HG03439 (cell line): ENCODE measurements around the gene COQ5.
"Not testable (repeated sequence)": the region's sequence is repeated elsewhere in the genome, so short reads cannot be mapped to it uniquely, and the experiment has no call there.

Experiments
- ATAC-seq: cut with Tn5 transposase; IDR thresholded peaks from one replicate; pipeline ENCODE4 v1.9.1; 2021; ENCODE audit warnings: mild to moderate bottlenecking, moderate library complexity; ENCODE audit not compliant: unreplicated experiment

Gene COQ5, protein sequence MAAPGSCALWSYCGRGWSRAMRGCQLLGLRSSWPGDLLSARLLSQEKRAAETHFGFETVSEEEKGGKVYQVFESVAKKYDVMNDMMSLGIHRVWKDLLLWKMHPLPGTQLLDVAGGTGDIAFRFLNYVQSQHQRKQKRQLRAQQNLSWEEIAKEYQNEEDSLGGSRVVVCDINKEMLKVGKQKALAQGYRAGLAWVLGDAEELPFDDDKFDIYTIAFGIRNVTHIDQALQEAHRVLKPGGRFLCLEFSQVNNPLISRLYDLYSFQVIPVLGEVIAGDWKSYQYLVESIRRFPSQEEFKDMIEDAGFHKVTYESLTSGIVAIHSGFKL

DNA sequence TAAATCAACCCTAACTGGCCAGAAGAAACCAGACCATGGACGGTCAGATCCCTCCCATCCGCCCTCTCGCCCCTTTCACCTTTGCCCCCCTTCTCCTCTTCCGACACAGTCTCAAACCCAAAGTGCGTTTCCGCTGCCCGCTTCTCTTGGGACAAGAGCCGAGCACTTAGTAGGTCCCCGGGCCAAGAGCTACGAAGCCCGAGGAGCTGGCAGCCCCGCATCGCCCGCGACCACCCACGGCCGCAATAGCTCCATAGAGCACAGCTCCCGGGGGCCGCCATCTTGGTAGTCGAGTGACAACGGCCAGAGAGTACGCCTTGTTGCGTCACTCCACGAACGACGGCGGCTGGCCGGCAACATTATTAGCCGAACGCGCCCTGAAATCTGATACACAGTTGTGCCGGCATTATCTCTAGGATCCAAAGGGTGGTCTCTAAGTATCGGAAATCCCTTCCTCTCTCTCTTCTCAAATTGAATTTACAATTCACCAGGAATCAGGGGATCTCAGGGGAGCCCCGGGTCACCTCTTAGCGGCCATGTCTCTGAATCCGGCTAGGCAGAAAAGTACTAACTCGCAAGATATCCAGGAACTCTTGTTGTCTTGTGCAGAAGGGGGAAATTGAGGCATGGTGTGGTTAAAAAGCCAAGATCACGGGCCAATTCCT, at the start of gene COQ5:
TSS of gene COQ5 (minus strand) at position 298 of the 665 bp plus-strand sequence. CDS start at position 281, 17 bp downstream.
- peak; percentile 81 for ATAC-seq

DNA sequence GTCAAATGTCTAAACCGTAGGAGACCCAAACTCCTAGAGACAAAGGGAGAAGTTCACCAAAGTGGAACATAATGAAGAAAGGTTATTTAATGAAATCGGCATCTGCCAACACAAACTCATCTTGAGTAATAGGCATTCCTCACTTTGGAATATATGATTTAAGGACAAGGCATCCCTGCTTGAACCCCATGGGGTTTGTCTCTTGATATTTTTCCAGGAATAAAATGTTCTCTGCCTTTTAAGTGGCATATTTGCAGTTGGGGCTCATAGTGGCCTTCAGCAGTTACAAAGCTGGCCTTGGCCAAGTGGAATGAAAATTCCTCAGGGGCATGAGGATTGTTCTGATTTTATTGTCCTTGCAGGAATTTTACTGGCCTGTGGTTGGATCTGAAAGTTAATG, 45.1 kb upstream of the COQ5 start:
- no peak for ATAC-seq

DNA sequence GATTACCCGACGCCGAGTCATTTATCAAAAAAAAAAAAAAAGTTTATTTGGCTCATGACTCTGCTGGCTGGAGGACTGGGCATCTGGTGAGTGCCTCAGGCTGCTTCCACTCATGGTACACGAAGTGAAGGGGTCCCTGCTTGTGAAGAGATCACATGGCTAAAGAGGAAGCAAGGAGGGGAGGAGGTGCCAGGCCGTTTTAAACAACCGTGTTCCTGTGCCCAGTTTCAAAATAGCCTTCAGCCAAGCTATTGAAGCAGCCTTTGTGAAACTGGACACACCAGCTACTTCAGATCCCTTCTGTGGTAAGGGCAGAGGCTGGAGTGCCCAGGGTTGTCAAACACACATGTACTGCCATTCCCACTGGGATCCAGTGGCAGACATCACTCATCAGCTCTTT, 44.6 kb upstream of the COQ5 start:
- no peak for ATAC-seq

DNA sequence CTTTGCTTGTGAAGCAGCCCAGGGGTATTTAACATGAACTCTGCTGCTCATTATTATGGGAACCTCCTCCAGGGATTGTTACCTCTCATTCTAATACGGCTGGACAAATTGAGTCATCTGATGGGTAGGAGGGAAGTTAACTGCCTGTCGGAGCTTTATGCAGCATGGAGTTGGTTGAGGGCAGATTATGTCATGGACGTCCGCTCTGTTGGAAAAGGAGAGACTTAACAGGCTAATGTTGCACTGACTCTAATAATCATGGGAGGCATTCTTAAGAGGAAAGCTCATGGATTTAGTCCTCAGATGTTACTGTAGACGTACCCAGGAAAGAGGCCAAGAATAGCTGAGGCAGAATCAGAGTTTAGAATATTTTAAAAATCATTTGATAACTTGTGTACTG, 42.3 kb upstream of the COQ5 start:
- no peak for ATAC-seq

DNA sequence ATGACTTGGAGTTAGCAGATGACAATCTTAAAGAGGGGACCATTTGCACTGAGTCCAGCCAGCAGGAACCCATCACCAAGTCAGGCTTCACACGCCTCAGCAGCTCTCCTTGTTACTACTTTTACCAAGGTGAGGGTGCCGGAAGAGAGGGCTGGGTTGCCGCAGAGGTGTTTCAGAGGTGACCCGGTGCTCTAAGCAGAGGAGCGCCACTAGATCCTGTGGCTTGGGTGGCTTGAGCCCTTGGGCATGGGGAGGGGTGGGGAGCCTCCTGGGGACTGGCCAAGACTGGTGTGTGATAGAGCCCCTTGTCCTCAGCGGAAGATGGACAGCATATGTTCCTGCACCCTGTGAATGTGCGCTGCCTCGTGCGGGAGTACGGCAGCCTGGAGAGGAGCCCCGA, 34.5 kb upstream of the COQ5 start:
- ATAC-seq = no peak

DNA sequence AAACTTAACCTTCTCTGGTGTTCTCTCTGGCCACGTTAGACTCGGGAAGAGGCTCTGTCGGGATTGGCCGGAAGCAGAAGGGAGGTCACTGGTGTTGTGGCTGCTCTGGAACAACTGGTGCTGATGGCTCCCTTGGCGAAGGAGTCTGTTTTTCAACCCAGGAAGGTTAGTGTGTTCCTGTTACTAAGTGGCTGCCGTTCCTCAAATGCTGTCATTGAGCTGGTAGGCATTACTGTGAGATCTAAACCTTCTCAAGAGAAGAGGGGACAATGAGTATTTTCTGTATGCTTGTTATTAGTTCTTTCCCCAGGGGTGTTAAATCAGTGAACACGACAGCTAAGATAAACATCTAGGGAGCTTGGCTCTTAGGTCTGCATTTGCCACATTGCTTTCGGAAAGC, 33.9 kb upstream of the COQ5 start:
- ATAC-seq = no peak

DNA sequence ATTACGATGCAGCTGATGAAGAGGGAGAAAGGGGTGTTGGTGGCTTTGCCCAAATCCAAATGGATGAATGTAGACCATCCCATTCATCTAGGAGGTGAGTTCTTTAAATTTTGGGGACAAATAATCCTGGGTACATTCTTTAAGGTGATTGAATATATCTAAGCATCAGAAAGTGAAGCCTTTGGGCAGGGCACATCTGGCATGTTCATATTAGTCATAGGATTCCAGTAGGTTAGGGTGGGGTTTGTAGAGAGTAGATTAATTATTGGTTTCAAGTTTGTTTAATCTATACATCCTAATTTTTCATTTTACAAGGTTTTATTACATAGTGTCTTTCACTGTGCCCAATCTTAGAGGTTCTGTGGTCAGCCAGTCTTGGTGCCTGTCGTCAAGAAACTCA, 28.6 kb upstream of the COQ5 start:
- no peak for ATAC-seq

DNA sequence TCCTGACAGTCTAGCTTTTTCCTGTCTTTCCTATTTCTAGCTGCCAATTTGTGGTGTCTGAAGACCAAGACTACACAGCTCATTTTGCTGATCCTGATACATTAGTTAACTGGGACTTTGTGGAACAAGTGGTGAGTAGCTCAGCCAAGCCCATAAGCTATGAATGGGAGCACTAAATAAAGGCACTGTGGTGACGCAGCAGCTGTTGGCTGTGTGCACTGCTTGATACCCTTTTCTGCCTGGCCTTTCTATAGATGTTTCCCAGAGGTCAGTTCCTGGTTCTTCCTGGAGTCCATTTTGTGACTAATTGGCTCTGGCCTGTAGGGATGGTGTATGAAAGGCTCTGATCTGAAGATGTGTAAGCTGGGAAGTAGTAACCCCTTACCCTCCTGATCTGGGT, 25.7 kb upstream of the COQ5 start:
- ATAC-seq = no peak

DNA sequence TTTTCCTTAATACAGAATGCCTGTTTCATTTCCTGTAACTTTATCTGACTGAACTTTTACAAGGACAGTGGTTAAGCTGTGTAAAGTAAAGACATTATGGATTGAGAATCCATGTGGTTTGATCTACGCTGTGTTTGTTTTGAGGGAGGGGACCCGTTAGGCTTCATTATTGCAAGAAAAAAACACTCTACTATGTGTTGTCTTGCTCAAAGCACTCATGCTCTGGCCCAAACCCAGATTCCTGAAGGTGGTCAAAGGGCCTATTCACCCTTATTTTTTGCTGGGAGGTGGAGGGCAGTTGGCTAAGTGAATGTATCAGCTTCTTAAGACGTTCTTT, 17.1 kb upstream of the COQ5 start:
- ATAC-seq = no peak

DNA sequence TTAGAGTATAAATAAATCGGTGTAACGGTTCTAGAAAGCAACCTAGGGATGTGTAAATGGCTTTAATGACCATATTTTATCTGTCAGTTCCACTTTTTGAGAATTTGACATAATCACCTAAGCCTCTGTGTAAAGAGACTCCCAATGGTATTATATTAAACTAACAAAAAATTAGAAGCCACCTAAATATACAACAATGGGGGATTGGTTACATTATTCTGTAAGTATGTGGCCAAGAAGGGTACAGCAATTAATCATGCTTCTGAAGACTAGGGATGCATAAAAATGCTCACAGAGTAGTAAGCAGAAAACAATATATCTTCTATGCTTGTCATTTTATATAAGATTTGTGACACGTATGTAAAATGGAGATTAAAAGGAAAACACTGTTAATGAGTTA, 15.7 kb upstream of the COQ5 start:
- no peak for ATAC-seq

DNA sequence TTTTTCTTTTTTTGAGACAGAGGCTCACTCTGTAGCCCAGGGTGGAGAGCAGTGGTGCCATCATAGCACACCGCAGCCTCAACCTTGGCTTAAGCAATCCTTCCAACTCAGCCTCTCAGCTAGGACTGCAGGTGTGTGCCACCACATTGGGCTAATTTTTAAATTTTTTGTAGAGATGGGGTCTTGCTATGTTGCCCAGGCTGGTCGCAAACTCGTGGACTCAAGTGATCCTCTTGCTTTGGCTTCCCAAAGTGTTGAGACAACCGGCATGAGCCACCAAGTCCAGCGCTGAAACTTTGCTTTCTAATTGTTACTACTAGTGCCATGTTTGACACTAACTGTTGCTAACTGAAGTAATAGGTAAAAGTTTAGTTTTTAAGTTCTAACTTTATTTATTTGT, 13.2 kb upstream of the COQ5 start:
- ATAC-seq = no peak

DNA sequence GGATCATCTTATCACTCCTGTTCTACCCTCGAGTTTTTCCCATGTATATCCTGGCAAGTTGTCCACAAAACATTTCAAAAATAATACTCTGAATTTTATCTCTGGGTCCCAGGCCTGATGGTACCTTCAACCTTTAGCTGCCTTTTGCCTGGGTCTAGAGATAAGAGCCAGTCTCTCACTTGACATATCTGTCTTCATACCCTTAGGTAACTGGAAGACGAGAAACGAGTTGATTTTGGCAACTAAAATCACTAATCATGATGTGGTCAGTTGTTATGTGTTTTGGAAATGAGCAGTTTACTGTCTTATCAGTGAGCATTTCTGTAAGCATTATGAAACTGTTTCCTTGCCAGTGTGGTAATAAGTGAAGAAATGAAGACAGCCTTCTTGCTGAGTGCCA, 11.5 kb upstream of the COQ5 start:
- ATAC-seq = no peak

DNA sequence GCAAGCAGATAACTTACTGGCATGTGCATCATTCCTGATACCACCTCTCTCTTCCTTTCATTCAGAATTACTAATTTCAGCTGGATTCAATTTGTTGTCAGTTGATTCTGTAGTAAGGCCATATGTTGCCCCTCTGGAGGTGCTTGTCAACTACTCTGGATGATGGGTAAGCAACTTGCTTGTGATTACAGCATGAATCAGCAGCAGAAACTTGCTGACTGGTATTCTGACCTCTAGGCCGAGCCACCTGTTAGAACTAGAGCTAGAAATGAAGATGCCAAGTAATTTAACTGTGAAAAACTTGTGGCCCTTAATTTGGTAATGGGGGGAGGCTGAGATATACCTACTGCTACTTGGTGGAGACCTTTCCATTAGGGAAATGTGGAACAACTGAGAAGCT, 10.3 kb upstream of the COQ5 start:
- ATAC-seq = no peak

DNA sequence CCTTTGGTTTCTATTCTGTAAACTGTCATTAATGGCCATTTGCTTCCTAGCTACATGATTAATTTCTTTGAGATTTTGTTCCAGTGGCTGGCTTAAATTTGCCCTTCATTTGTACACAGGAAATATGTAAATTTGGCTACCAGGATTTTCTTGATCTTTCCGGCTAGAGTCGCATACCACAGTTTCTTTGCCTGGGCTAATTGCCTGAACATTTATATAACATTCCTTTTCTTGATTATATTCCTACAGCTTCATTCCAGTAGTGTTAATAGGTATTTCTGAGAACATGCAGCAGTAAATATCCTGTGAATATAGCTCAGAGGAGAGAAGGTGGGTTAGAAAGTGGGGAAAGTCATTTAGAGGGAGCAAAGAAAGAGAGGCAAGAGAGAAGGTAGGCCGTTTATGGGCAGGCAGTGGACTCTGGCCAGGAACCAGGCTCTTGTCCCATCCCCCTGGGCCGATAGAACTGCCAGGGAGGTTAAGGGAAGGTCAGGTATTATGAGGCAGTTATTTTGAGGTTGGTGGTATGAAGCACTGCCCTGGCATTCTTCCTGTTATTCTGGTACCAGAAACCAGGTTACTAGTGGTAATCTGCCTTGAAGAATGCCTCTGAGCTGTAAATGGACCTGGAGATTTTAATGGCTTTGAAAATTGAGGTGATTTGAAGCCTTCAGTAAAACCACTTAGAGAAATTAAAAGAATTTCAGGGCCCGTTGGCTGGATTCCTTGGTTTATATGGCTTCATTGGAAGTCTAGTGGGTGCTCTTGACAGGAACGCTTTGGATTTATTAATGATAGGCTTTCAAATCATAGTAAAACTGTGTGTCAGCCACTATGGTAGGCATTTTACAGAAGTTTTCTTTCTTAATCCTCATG, 9.6 kb upstream of the COQ5 start:
- no peak for ATAC-seq

DNA sequence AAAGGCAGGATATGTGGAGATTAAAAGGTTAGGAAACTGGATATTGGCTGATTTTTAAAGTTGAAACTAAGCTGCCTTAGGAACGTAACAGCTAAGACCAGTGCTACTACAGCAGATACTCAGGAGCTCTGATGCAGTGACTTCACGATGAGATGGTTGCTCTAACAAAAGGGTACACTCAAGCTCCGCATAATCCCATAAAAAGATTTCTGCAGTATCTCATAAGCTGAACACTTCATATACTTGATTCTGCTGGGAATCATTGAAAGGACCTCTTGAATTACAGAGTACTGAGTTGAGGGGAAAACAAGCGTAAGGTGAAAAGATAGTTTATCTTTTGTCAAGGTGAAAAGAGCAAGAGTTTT, 8.9 kb upstream of the COQ5 start:
- no peak for ATAC-seq

DNA sequence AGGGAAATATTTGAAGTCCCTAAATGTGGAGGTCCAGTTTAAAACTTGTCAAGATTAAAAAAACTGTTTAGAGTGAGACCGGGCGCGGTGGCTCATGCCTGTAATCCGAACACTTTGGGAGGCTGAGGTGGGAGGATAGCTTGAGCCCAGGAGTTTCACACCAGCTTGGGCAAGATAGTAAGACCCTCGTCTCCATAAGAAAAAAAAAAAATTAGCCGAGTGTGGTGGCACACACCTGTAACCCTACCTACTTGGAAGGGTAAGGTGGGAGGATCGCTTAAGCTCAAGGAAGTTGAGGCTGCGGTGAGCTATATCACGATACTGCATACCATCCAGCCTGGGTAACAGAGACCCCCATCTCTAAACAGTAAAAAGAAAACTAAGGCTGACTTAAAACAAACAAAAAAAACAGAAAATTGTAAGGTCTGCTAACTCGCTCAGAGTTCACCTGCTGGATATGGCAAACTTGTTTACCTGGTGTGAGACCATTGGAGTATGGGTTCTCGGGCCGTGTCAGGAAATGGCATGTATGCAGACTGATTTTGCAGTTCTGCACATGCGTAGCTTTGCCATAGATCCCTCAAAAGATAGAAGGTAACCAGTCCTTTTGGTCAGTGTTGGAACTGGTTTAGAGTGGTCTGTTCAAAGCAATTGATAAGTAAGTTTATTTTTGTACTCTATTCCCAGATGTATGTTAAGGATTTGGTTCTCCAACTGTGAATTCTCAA, 7.3 kb upstream of the COQ5 start:
- ATAC-seq = no peak

DNA sequence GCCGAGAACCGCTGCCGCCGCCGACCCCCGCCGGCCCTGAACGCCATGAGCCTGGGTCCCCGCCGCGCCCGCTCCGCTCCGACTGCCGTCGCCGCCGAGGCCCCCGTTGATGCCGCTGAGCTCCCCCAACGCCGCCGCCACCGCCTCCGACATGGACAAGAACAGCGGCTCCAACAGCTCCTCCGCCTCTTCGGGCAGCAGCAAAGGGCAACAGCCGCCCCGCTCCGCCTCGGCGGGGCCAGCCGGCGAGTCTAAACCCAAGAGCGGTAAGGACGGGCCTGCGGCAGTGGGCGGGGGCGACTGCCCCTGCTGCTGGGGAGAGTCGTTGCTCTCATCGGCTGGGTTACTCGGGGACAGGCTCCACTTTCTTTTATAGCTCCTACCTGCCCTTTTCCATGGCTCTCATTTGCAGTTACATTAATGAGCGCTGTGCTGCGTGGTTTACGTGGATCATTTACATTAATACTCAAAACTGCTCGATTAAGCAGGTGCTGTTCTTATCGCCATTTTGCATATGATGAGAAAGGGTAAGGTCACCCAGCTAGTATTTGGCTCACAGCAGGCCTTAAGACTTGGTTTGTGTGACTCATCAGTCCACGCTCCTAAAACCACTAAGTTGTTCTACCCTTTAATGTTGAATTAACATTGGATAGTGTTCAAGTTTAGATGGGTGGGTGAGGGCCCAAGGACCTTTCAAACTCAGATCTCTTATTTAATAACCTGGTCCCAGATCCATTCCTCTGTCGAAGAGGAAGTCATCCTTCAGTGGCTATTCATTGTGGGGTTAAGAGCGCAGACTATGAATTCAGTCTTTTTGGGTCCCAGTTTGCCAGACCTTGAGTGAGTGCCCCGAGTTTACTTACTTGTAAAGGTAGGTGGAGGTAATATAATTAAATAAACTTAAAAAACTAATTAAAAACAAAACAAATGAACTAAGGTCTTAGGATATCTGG, 6.0 kb upstream of the COQ5 start:
- peak; percentile 35 for ATAC-seq

DNA sequence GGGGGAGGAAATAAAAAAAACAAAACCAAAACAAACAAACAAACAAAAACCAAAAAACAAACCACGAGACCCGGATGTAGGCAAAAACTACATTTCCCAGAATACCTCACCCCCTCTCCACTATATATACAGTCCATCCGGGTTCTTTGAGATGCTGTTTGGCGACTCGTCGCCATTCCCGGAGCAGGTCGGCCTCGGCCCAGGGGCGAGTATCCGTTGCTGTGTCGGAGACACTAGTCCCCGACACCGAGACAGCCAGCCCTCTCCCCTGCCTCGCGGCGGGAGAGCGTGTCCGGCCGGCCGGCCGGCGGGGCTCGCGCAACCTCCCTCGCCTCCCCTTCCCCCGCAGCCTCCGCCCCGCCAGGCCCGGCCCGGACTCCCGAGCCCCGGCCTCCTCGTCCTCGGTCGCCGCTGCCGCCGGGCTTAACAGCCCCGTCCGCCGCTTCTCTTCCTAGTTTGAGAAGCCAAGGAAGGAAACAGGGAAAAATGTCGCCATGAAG, 5.3 kb upstream of the COQ5 start, which contains the start of gene RNF10:
TSS of gene RNF10 (plus strand) at position 154 of the 500 bp plus-strand sequence. CDS start 456 bp downstream, outside the sequence.
- ATAC-seq = peak; percentile 52

DNA sequence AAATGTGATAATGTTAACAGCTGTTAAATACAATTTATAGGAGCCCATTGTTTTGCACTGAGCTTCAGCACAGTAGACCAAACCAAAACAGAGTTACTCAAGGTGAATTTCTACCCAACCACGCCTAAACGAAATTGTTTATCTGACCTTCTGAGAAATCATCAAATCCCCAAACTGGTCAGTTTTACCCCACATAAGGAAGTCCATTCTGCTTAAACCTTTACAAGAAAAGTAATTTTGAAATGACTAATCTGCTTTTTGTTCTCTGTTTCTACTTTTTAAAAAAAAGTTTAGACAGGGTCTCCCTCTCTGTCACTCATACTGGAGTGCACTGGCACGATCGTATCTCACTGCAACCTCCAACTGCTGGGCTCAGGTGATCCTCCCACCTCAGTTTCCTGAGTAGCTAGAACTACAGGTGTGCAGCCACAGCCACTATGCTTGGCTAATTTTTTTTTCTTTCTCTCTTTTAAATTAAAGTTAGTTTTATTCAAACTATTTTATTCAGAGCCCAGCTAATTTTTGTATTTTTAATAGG, 3.8 kb upstream of the COQ5 start:
- no peak for ATAC-seq

DNA sequence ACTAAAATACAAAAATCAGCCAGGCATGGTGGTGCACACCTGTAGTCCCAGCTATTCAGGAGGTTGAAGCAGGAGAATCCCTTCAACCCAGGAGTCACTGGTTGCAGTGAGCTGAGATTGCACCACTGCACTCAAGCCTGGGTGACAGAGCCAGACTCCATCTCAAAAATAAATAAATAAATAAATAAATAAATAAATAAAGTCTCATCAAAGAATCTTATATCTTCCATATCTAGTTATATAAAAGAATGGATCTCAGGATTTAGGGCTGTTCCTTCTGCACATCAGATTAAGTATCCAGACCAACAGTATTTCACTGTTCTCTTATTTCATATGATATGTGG, 1.4 kb upstream of the COQ5 start:
- ATAC-seq = not testable (repeated sequence)
